HepG2 (cell line): ENCODE results near the gene CAPSL.

Experiments
- ESRRA ChIP-seq: sonication (generic); formaldehyde crosslinking; IDR thresholded peaks from 2 replicates; pipeline ENCODE4 v1.5.1; 2020; ENCODE audit warnings: mild to moderate bottlenecking, low read depth, missing genetic modification reagents
- EZH2 ChIP-seq: conservative IDR thresholded peaks from 2 replicates; pipeline ENCODE4 v1.6.1; 2012; ENCODE audit warnings: mild to moderate bottlenecking, low read depth, low read length, moderate library complexity
- ZNF33B ChIP-seq: sonication (generic); formaldehyde crosslinking; IDR thresholded peaks from 2 replicates; pipeline ENCODE4 v1.5.1; 2020; ENCODE audit warnings: mild to moderate bottlenecking, missing genetic modification reagents
- TF ChIP-seq, protein P1 (sequence below): sonication (generic); formaldehyde crosslinking; IDR thresholded peaks from 2 replicates; pipeline ENCODE4 v1.5.0; 2020; ENCODE audit warnings: mild to moderate bottlenecking, missing genetic modification reagents, moderate library complexity

GRCh38 chr5:35987776-35988175, 49.4 kb upstream of the CAPSL start:
- TF ChIP-seq, protein P1, sequence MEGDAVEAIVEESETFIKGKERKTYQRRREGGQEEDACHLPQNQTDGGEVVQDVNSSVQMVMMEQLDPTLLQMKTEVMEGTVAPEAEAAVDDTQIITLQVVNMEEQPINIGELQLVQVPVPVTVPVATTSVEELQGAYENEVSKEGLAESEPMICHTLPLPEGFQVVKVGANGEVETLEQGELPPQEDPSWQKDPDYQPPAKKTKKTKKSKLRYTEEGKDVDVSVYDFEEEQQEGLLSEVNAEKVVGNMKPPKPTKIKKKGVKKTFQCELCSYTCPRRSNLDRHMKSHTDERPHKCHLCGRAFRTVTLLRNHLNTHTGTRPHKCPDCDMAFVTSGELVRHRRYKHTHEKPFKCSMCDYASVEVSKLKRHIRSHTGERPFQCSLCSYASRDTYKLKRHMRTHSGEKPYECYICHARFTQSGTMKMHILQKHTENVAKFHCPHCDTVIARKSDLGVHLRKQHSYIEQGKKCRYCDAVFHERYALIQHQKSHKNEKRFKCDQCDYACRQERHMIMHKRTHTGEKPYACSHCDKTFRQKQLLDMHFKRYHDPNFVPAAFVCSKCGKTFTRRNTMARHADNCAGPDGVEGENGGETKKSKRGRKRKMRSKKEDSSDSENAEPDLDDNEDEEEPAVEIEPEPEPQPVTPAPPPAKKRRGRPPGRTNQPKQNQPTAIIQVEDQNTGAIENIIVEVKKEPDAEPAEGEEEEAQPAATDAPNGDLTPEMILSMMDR (CRISPR knock-in tag), result no peak
- TF ChIP-seq EZH2 (no peak), ZNF33B (CRISPR knock-in tag) (no peak), ESRRA (CRISPR knock-in tag) (no peak)
